Left ventricle myocardium superior (tissue), 1 donor: ENCODE measurements around the gene CXCR5. TPM values are rescaled to one million over a fixed set of nuclear protein-coding genes. Genes with fewer than 3 reads are reported as not detected.

Experiments
- ATAC-seq: fragments of 200-7000 bp; cut with Tn5 transposase; one replicate; pipeline ENCODE4 v1.9.1; 2020; ENCODE audit warnings: mild to moderate bottlenecking, moderate library complexity
- DNase-seq: peaks from one replicate; pipeline ENCODE4 v3.0.0-alpha.2; 2020
- intact Hi-C: fragments of 100-400 bp; cut with micrococcal nuclease; formaldehyde crosslinking; loops from one replicate; pipeline ENCODE4 v1.11.0; 2022
- microRNA-seq: library from miRNA; unstranded; fragments of <30 nt; microRNA quantifications from one replicate; pipeline ENCODE4 v1.2.0, GENCODE V29; 2020; ENCODE audit warnings: borderline number of aligned reads
- total RNA-seq: library from RNA; stranded (reverse); fragmentation: NEBNext Ultra II Directional; extraction: Animal tissue kit (Norgen Biotek cat#: 25700); gene quantifications from one replicate; pipeline ENCODE4 v1.2.1, GENCODE V29; 2021
- donor health status: DM: no; HTN: yes; CAD: no; lungs with severe emphysema.

Gene CXCR5
- total RNA-seq, 1 donor from 2014 or later: not detected

DNA sequence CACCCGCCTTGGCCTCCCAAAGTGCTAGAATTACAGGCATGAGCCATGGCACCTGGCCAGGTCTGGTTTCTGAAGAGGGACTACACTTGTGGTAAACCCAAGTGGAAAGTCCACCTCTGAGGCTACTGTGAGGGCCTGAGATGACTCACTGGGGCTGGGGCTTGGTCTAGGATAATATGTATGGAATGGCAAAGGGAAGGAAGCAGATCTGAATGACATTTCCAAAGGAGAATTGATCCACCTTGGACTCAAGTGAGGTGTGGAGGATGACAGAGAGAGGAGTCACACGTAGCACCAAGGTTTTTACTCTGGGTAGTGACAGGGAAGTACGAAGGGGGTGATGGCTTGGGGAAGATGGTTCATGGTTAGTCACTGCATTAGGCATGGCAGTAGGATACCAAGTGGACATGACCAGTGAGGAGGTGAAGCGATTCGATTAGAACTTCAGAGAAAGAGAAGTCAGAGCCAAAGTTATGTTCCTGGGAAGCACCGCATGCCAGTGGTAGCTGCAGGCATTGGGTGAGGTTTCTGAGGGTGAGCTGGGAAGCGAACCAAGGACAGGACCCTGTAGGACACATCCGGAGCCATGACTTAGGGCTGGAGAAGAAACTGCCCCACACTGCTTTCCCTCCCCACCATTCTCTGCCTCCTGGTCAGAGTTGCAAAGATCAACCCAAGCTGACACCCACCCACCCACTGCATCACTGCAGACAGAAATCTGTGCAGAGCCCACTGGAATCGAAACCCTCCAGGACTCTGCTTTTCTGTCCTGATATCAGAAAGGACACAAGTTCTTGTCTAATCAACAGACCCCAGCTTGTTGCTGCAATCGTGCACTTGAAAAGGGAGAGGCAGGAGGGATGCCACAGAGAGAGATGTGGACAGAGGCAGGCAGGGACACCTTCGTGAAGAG is 55.1 kb downstream of the CXCR5 start:
- intact Hi-C loops: no loop called here
- ATAC-seq (no peak), DNase-seq (no peak)

DNA sequence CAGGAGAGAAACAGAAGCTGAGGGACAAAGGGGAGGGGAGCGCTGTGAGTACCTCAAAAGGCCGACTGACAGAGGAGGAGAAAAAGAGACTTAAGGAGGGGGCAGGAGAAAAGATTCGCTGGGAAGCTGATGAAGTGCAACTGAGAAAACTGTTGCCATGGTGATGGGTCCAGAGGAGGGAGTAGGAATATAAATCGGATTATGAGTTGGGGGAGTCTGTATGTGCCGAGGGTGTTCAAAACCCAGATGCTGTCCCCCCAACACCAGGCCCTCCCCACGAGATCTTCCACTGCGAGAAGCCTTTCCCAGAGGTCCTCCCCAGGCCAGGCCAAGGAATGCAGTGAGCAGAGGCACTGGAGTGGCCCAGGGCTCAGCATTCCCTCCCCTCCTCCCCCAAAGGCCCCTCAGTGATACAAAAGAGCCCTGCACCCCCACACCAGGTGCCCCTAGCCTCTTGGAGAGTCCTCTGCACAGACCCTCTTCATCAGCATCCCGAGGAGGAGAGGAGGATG is 55.8 kb downstream of the CXCR5 start:
- intact Hi-C loops: no loop called here
- DNase-seq (no peak), ATAC-seq (no peak)

DNA sequence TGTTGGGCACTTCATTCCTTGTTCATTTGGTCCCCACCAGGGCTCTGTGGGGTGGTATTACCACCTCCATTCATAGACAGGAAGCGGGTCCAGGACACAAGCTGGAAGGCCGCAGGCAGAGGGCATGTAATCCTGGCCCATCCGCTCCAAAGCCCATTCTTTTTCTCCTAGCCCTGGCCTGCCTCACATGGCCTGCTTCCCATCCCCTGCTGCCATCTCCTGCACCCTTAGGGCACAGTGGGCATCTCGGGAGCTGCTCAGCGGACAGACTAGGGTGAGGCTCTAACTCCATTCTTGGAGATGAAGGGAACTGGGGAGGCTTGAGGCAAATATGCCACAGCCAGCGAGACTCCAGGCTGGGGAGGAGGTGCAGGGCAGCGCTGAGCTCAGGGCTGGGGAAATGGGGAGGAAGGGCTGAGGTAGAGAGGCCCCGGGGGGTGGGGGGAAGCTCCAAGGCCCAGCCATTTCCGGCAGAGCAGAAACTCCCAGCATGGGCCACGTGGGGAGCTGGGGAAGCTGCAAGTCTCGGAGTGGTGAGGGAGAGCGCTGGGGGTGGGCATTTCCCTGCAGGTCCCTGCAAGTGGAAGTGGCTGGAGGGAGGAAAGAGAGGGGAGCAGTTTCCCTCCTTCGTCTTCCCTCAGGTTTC is 56.4 kb downstream of the CXCR5 start:
- DNase-seq (peak; percentile 42), ATAC-seq (peak; percentile 33)
- intact Hi-C loops: no loop called here

DNA sequence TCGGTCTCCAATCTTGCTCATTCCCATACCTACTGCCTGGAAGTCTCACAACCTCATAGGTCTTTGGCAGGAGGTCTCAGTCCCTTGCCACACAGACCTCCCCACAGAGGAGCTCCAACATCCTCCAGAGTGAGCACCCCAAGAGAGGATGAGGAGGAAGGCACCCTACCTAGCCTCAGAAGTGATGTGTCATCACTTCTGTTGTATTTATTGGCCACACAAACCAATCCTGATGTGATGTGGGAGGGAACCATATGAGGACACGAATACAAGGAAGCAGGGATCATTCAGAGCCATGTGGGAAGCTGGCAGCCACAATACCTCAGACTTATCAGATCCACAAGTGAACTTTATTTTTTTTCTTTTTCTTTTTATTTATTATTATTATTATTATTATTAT is 63.4 kb downstream of the CXCR5 start:
- ATAC-seq: no peak
- DNase-seq: no peak
- intact Hi-C loops: no loop called here

Small RNA genes within 50 kb of the gene (microRNA-seq; reads per million reads assigned to microRNA genes)
- gene MIR4492: not detected

Other genes with a start within 250 kb of the CXCR5 start
- gene TREH, start 204.2 kb upstream of the CXCR5 start, total RNA-seq: not detected
- gene DDX6, start 92.7 kb upstream of the CXCR5 start, total RNA-seq: 126 TPM
- 44.7 TPM for gene BCL9L, start 42.0 kb downstream of the CXCR5 start, total RNA-seq
- not detected for gene UPK2, start 72.4 kb downstream of the CXCR5 start, total RNA-seq
- gene FOXR1, start 87.9 kb downstream of the CXCR5 start, total RNA-seq: not detected
- gene CENATAC, start 114.2 kb downstream of the CXCR5 start, total RNA-seq: 9.4 TPM
- 813 TPM for gene RPS25, start 134.5 kb downstream of the CXCR5 start, total RNA-seq
- gene TRAPPC4, start 134.9 kb downstream of the CXCR5 start, total RNA-seq: 30.4 TPM
- gene SLC37A4, start 147.0 kb downstream of the CXCR5 start, total RNA-seq: 8.1 TPM
- gene HYOU1, start 173.3 kb downstream of the CXCR5 start, total RNA-seq: 64.0 TPM
- 23.0 TPM for gene VPS11, start 183.9 kb downstream of the CXCR5 start, total RNA-seq
- gene HMBS, start 201.0 kb downstream of the CXCR5 start, total RNA-seq: 24.9 TPM
- 18.6 TPM for gene DPAGT1, start 218.0 kb downstream of the CXCR5 start, total RNA-seq
- gene C2CD2L, start 223.5 kb downstream of the CXCR5 start, total RNA-seq: 9.6 TPM
- gene HINFP, start 237.7 kb downstream of the CXCR5 start, total RNA-seq: 12.8 TPM